Stimulated activated naive CD8-positive, alpha-beta T cell treated with anti-CD3 and anti-CD28 coated beads, Interleukin-15, Interleukin-2, amounts not matched to agents 100 U/mL and 50 U/mL, for 24 hours (primary cell): ENCODE data around the gene WDTC1.

Experiments used
- ATAC-seq: fragments of 150-1000 bp; cut with Tn5 transposase; one replicate; pipeline ENCODE4 v1.10.0; 2021
- DNase-seq: peaks from one replicate; pipeline ENCODE4 v3.0.0; 2021

The WDTC1 gene

DNA sequence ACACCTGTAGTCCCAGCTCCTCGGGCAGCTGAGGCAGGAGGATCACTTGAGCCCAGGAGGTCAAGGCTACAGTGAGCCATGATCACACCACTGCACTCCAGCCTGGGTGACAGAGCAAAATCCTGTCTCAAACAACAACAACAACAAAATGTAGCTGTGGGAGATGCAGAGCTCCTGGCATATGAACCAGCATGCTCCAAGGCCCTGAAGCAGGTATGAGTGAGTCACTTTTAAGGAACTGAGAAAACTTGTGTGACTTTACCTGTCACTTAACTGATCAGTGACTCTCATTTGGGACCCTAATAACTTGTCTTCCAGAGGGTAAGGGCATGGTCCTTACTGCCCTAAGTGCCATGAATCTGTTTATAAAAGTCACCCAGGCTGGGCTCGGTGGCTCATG, 68.2 kb downstream of the WDTC1 start:
- DNase-seq = no peak
- no peak for ATAC-seq

DNA sequence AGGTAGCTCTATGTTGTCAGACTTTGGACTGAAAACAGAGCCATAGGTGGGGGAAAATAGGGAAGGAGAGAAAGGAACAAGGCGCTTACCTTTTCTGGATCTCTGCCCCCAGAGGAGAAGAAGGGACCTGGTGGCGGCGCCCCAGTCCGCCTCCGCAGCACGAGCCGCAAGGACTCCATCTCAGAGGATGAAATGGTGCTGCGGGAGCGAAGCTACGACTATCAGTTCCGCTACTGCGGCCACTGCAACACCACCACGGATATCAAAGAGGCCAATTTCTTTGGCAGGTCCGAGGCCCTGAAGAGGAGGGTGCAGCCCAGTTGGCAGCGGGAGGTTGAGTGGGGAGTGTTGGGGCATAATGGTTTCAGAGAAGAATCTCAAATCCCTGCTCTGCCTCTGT, 69.1 kb downstream of the WDTC1 start:
- DNase-seq = no peak
- no peak for ATAC-seq

DNA sequence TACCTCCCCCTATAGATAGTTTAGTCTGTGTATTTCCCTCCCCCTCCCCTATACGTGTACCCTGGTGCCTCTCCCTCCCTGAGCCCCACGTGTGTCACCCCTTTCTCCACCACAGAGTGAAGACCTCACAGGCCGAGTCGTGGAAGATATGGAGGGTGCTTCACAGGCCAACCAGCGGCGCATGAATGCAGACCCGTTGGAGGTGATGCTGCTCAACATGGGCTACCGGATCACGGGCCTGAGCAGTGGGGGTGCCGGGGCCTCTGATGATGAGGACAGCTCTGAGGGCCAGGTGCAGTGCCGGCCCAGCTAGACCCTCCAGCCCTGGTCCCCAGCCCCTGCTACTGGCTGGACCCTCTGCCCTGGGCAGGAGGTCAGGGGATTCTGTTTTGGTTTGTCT, 71.6 kb downstream of the WDTC1 start:
- no peak for ATAC-seq
- no peak for DNase-seq

DNA sequence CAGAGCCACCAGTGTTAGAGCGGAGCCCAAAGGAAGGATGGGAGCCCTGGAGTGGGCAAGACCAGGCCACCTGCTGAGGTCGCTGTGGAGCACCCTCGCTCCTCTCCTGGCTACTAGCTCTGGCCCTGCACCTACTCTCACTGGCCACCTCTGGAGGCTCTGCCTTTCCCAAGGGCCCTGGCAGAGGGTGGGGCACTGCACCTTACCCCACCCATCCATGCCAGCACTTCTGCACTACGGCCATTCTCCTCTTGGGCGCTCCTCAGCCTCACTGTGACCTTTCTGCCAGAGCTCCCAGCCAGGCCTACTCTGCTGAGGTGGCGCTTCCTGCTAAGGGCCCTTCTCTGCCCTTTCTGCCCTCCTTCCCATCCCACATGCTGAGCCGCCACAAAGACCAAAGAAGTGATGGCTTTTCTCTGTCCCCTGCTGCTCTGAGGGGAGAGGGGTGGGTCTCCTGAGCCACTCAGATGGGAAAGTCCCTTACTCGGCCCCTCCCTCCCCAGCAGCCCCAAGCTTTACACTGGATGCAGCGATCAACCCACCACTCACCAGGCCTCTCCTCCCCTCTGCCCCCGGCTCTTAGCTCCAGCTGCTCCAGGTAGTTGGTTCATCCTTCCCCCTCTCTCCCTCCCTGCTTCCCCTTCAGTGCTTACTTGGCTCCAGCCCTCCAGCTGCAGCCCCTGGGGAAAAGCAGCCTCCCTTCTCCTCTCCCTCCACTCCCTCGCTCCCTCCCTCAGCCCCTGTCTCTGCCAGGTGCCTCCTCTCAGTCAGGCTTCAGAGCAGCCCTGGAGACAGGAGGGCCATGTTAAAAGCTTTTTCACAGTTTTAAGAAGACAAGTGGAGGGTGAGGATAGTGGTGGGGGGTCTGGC, 72.7 kb downstream of the WDTC1 start:
- DNase-seq (no peak), ATAC-seq (no peak)

DNA sequence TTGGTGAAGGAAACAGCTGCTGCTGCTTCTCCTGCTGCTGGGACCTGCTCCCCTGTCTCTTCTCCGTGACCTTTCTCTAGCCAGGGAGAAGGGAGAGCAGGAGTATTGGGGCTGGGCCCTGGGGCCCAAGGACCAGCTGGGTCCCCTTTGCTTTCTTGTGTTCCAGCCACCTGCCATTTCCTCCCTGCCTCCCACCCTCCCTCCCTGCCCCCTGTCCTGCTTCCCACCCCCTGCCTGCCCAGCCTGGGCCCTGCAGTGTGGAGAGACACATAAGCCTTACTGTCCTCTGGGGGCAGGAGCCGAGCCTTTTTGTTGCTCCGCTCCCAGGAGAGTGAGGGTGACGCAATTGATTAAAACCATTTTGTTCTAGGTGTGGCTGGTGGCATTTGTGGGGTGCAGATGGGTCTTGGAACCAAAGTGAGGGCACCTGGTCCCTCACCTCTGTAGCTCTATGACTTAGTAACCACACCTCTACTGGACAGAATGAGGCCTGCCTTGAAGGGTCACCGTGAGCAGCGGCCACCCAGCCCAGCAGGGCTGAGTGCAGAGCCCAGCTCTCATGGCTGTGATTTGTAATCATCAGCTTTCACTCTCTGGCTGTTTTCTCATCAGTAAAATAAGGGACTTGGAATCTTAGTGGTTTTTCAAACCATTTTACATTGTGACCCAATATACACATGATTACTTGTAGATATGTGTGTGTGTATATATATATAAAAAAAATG, 73.6 kb downstream of the WDTC1 start:
- ATAC-seq (no peak), DNase-seq (no peak)

DNA sequence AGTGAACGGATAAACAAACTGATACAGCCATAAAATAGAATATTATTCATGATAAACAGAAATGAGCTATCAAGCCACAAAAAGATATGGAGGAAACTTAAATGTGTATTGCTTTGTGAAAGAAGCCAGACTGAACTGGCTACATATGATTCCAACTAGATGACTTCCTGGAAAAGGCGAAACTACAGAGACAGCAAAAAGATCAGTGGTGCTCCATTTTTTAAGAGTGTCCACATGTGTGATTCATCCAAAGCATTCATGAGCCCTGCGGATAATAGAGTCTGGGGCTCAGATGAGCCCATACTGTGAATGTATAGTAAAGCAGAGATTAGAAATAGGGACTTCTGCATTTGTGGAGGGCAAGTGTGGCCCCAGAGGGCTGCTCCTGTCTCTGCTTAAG, 79.7 kb downstream of the WDTC1 start:
- ATAC-seq (no peak), DNase-seq (no peak)

DNA sequence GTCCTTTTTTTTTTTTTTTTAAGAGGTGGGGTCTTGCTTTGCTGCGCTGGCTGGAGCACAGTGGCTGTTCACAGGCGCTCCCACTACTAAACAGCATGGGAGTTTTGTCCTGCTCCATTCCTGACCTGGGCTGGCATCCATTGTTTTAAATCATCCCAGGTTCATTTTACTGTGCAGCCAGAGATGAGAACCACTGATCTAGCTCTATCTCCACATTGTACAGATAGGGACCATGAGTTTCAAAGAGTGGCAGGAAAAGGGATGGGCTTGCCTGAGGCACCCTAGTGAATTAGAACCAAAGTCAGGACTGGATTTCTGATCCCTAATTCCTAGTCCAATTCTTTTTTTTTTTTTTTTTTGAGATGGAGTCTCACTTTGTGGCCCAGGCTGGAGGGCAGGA, 80.3 kb downstream of the WDTC1 start:
- DNase-seq (no peak), ATAC-seq (no peak)

DNA sequence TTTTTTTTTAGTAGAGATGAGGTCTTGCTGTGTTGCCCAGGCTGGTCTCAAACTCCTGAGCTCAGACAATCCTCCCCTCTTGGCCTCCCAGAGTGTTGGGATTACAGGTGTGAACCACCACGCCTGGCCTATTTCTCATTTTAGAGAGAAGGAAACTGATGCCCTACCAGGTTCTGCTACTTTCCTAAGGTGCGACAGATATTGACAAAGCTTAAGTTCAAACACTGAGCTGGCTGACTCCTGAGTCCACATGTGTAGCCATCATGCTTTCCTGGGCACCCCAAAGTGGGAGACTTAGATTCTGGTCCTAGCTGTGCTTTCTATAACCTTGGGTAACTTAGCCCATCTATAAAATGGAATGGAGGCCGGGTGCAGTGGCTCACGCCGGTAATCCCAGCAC, 82.4 kb downstream of the WDTC1 start:
- ATAC-seq (no peak), DNase-seq (no peak)

DNA sequence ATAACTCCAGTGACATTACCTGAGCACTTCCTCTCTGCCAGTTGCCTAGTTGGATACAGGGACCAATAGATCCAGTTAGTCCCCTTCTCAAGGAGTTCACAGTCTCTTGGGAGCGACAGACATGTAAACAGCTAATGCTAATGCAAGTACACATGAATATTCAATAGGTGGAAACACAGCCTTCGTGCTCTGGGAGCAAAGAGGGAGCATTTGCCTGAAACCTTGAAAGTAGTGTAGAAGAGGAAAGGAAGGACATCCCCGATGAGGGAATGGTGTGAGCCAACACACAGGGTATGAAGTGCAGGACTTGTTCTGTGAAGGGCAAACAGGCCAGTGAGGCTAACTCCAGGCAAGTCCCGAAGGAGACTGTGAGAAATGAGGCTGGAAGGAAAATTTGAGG, 83.7 kb downstream of the WDTC1 start:
- no peak for DNase-seq
- ATAC-seq = no peak

DNA sequence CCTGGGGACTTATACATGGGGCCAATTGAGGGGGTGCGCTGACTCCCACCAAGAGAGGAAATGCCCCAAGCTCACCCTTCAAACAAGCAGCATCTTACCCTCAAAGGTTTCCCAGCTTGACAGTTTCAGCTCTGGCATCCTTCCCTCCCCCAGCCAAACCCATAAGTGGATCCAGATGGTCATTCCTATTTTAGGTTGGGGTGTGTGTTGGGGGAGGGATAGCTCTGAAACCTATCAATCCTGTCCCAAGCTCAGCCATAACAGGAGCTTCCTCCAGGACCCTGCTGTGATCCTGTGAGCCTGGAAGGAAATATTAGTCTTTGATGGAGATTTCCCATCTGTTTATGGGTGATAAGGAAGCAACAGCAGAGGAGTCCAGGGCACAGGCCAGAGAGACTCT, 84.2 kb downstream of the WDTC1 start:
- DNase-seq (no peak), ATAC-seq (no peak)

DNA sequence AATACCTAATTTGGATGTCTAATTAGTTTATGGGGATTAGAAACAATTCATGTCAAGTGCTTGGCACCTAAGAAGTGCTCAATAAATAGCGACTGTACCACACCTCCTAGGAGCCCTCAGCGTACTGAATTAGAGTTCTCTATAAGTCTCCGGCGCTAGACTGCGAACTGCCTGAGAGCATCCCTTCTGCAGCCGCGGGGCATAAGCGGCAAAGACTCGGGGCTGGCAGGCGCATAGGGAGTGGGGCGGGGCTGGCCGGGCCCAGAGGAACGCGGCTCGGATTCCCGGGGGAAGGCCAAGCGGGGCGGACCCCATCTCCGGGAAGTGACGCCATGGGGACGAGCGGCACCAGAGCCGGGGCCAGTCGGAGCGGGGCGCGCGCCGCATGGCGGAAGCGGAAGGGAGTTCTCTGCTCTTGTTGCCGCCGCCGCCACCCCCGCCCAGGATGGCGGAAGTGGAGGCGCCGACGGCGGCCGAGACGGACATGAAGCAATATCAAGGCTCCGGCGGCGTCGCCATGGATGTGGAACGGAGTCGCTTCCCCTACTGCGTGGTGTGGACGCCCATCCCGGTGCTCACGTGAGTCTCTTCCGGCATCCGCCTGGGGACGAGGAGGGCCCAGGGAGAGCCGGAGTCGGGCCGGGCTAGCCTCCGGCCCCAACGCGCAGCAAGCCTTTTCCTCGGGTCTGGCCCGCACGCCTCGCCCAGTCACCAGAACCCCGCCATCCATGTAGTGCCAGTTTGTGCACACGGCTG, 87.6 kb downstream of the WDTC1 start, which contains the start of gene TMEM222:
TMEM222 (plus strand) TSS at position 351 of the 756 bp plus-strand sequence; CDS start at position 386, 35 bp downstream.
- peak; percentile 99 for ATAC-seq

DNA sequence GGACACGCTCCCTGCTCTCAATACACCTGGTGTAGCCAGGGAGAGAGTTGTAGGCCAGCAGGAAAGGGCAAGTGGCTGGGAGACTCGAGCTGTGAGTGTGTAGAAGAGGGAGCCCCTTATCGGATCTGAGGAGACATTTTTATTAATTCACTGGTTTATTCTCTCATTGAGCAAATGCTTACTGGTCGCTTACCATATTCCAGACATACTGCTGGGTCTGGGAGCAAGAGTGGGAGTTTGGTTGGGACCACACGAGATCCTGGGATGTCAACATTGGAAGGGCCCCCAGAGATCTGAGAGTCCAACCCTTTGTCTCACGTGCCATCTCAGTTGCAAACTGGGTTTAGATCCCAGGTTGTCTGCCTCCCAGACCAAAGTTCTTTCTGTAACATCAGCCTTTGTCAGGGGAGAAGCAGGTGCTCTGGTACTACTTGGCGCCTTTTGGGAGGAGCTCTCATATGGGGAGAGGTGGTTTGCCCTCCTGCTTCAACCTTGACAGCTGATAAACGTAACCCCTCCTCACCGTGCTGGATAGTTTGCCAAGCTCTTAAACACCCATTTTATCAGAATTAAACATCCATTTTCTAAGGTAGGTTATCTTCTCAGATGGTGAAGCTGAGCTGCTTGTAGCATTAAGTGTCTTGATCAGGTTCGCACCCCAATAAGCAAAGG, 88.3 kb downstream of the WDTC1 start:
- ATAC-seq (no peak), DNase-seq (no peak)

More for the DNA sequence above, 87.6 kb downstream of the WDTC1 start, which contains the start of gene TMEM222:
- peak; percentile 97 for DNase-seq

DNA sequence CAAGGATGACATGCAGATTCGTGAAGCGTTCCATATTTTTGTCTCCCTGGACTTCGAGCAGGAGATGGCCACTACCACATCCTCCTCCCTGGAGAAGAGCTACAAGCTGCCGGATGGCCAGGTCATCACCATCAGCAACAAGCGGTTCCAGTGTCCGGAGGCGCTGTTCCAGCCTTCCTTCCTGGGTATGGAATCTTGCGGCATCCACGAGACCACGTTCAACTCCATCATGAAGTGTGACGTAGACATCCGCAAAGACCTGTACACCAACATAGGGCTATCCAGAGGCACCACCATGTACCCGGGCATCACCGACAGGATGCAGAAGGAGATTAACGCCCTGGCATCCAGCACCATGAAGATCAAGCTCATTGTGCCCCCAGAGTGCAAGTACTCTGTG, 90.9 kb downstream of the WDTC1 start:
- no peak for DNase-seq
- ATAC-seq = no peak

DNA sequence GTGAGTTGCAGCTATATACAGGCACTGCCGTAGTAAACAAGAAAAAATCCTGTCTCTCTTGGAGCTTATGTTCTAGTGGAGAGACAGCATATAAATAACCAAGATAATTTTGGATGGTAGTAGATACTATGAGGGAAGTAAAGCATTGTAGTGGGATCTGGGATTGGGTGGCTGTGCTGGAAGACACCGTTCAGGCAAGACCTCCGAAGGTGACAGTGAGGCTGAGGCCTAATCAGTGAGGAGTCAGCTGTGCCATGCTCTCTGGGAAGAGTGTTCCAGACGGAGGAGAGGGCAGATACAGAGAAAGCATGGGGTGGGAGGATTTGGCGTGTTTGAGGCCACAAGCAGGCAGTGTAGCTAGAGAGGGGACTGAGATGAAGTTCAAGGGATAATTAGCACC, 93.5 kb downstream of the WDTC1 start:
- ATAC-seq (no peak), DNase-seq (no peak)

DNA sequence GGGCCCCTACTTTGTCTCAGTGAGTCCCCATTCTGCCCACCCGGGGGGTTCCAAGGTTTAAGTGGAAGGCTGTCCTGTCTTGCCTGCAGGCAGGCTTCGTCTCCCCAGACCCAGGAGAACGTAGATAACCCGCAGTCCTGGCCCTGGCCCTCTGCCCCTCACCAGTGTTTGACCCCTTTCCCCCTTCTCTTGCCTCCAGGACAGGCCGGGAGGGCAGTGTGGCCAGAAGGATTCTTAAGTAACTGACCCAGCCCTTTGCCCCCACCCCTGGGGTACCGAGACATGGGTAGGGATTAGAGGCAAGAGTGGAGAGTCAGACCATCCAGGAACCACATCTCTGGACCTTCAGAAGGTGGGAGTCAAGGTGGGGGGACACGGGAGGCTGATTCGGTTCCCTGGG, 96.4 kb downstream of the WDTC1 start:
- ATAC-seq (no peak), DNase-seq (no peak)

DNA sequence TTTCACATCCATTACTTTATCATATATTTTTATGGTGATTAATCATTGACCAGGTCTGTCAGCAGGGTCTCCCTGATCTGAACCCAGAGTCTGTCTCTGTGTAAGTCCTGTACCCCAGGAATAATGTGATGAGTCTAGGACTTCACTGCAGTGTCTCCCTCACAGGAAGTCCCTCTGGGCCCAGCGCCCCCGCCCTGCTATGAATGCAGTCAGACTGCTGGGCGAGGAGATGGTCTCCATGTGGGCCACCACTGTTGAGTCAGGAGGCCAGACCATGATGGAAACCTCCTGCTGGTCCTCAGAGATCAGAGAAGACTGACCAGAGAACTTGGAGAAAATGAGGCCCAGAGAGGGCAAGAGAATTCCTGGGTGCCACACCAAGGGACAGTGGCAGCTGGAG, 97.0 kb downstream of the WDTC1 start:
- DNase-seq (no peak), ATAC-seq (no peak)

DNA sequence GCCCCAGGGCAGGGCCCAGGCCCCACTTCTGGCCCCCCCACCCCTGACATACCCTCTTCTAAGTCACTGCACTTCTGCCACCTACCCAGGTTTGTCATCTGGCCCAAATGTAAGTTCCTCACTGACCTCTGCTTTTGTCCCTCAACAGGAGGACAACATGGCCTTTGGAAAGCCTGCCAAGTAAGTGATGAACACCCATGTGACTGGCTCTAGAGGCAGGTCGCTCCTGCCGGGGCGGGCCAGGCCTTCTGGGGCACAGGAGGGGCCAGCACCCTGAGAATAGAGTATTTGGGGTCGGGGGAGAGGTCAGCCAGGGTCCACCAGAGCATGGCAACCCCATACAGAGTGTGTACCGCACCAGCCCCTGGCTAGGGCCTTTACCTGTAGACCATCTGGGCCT, 97.5 kb downstream of the WDTC1 start:
- no peak for DNase-seq

DNA sequence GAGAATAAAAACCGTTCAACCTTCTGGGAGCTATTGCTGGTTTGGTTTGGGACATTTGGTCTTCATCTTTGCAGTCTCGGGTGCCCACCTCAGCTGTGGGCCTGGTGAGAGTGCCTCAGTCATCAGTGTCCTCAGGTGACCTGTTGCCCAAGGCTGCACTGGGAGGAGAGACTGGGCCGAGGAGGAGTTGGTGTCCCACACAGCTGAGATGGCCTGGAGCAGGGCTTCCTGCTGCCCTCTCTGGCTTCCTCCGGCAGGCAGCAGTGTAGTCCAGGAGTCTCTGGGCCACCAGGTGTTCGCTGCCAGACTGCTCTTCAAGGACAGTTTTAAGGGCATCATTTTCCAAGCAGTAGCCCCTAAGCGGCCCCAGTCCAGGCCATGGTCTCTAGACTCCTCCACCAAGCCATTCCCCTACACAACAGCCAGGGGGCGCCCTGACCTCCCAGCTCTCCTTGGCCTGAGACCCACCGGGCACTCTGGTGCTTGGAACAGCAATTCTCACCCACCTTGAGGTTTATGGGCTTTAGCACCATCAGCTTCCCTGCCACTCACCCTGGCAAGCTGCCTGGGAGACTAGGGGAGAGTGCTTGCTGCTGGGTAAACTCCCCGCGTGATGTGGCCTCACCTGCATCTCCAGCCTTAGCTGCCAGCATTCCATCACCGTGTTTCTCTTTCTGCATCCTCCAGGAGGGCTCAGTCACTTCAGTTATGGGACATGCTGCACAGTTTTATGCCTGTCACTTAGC, 98.3 kb downstream of the WDTC1 start:
- ATAC-seq (peak; percentile 73), DNase-seq (peak; percentile 72)

More for the DNA sequence above, 97.5 kb downstream of the WDTC1 start:
- no peak for ATAC-seq

DNA sequence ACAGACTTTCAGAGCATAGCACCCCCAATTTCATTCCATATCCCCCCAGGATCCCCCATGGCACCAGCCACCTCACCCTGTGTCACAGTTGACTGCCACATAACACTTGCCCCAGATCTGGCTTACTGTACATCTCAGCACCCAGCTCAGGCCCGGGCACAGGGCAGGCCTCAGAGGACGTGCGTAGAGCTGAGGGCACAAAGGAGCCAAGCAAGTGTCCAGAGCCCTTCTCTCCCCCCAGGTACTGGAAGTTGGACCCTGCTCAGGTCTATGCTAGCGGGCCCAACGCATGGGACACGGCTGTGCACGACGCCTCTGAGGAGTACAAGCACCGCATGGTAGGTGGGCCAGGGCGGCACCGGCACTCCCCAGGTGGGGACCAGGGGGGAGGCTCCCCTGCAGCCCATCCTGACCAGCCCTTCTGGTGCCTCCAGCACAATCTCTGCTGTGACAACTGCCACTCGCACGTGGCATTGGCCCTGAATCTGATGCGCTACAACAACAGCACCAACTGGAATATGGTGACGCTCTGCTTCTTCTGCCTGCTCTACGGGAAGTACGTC, 99.4 kb downstream of the WDTC1 start:
- DNase-seq (no peak), ATAC-seq (no peak)

DNA sequence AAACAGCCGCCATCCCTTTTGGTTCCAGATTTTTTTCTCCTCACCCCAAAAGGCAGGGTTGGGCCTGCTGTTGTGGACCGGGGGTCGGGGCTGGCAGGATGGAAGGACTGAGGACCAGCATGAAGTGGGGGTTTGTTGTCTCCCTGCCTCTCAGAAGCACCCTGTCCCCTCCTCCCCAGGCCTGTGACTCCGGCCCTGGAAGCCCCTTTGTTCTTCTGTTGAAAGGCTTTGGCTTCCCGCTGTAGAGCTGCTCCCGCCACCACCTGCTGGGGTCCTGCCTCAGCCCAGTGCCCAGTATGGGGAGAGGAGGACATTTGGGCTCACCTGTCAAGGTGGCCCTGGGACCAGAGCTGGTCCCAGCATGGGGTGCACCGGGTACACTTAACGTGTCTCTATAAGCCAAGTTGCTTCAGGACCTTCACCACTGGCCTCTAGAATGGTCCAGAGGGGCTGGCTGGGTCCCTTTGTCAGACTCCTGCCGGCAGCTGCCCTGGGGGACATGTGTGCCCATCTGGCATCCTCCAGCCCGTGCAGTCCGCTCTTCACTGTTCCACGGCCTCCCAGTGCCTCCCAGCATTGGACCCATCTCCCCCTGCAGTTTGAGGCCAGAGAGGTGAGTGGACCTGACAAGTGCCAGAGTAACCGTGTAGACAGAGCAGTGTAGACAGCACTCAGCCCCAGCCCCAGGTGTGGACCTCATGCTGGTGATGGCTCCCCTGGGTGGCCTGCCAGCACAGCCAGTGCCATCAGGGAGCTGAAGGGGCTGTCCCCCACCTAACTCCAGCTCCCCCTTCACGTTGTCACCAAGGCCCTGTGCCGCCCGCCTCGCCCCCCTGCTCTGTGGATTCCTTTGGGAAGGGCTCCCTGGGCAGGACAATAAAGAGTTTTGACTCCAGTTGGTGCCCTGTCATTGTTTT, 101.3 kb downstream of the WDTC1 start:
- no peak for ATAC-seq
- DNase-seq = no peak
